Liver (tissue), 9 donors: Measurements from ENCODE around the gene MCU. TPM values are rescaled to one million over a fixed set of nuclear protein-coding genes. Genes with fewer than 3 reads are reported as not detected.

Experiments
- DNase-seq: peaks from one replicate; pipeline ENCODE4 v3.0.0-alpha.2; 2017; ENCODE audit warnings: low spot score
- H3K27ac ChIP-seq, 2 donors: one replicate each; pipeline ENCODE4 v1.7.0; 2013; ENCODE audit warnings: inconsistent platforms in 2 of 2, low read length in 2 of 2, control low read depth in 1 of 2, low read depth in 1 of 2, mild to moderate bottlenecking in 1 of 2
- H3K27me3 ChIP-seq, 4 donors: one replicate each; pipeline versions ENCODE4 v1.6.1 to v1.7.0; 2013; ENCODE audit warnings: low read length in 3 of 4, inconsistent platforms in 1 of 4, mild to moderate bottlenecking in 1 of 4, moderate library complexity in 1 of 4; ENCODE audit not compliant: control insufficient read depth in 4 of 4, insufficient read depth in 4 of 4
- H3K36me3 ChIP-seq, 4 donors: one replicate each; pipeline versions ENCODE4 v1.6.1 to v1.7.0; 2013; ENCODE audit warnings: low read length in 3 of 4, mild to moderate bottlenecking in 3 of 4, low read depth in 1 of 4, moderate library complexity in 1 of 4; ENCODE audit not compliant: control insufficient read depth in 4 of 4, insufficient read depth in 3 of 4
- H3K4me1 ChIP-seq, 4 donors: one replicate each; pipeline versions ENCODE4 v1.6.1 to v1.7.0; 2013; ENCODE audit warnings: low read length in 3 of 4, mild to moderate bottlenecking in 3 of 4, moderate library complexity in 1 of 4; ENCODE audit not compliant: control insufficient read depth in 4 of 4, insufficient read depth in 4 of 4
- H3K4me3 ChIP-seq, 3 donors: one replicate each; pipeline versions ENCODE4 v1.6.1 to v1.7.0; 2013; ENCODE audit warnings: low read length in 3 of 3, control low read depth in 1 of 3, low read depth in 1 of 3, mild to moderate bottlenecking in 1 of 3
- H3K9ac ChIP-seq, 2 donors: one replicate each; pipeline ENCODE4 v1.7.0; 2013; ENCODE audit warnings: low read length in 2 of 2, mild to moderate bottlenecking in 2 of 2, moderate library complexity in 2 of 2, control low read depth in 1 of 2, low read depth in 1 of 2
- H3K9me3 ChIP-seq, 4 donors: one replicate each; pipeline versions ENCODE4 v1.6.1 to v1.7.0; 2013; ENCODE audit warnings: low read length in 3 of 4; ENCODE audit not compliant: control insufficient read depth in 4 of 4
- CTCF ChIP-seq: fragments of 150-350 bp; IDR thresholded peaks from 2 replicates; pipeline ENCODE4 v1.5.1; 2017; ENCODE audit warnings: improper control_type of control experiment, low read depth, low read length; ENCODE audit not compliant: missing input control
- FOXA1 ChIP-seq: IDR thresholded peaks from 2 replicates; pipeline ENCODE4 v1.6.1; 2016; ENCODE audit warnings: antibody characterized with exemption
- GABPA ChIP-seq, 2 donors: IDR thresholded peaks in 1 of 2; conservative IDR thresholded peaks in 1 of 2; 2 replicates each; pipeline ENCODE4 v1.6.1; 2016; ENCODE audit warnings: antibody characterized with exemption in 2 of 2, mild to moderate bottlenecking in 1 of 2, moderate library complexity in 1 of 2
- HNF4A ChIP-seq, 2 donors: conservative IDR thresholded peaks; 2 replicates each; pipeline ENCODE4 v1.6.1; 2016; ENCODE audit warnings: antibody characterized with exemption in 2 of 2, mild to moderate bottlenecking in 2 of 2
- HNF4G ChIP-seq: IDR thresholded peaks from 2 replicates; pipeline ENCODE4 v1.6.1; 2016; ENCODE audit warnings: antibody characterized with exemption
- JUND ChIP-seq, 2 donors: IDR thresholded peaks; 2 replicates each; pipeline ENCODE4 v1.6.1; 2016; ENCODE audit warnings: antibody characterized with exemption in 2 of 2
- MAX ChIP-seq: IDR thresholded peaks from 2 replicates; pipeline ENCODE4 v1.6.1; 2016; ENCODE audit warnings: antibody characterized with exemption
- NR2F2 ChIP-seq: IDR thresholded peaks from 2 replicates; pipeline ENCODE4 v1.6.1; 2016; ENCODE audit warnings: antibody characterized with exemption
- RAD21 ChIP-seq, 2 donors: IDR thresholded peaks; 2 replicates each; pipeline ENCODE4 v1.6.1; 2016; ENCODE audit warnings: antibody characterized with exemption in 2 of 2, mild to moderate bottlenecking in 2 of 2
- REST ChIP-seq: IDR thresholded peaks from 2 replicates; pipeline ENCODE4 v1.6.1; 2016; ENCODE audit warnings: antibody characterized with exemption, mild to moderate bottlenecking
- SP1 ChIP-seq: IDR thresholded peaks from 2 replicates; pipeline ENCODE4 v1.6.1; 2018; ENCODE audit warnings: antibody characterized with exemption, mild to moderate bottlenecking
- TAF1 ChIP-seq: conservative IDR thresholded peaks from 2 replicates; pipeline ENCODE4 v1.6.1; 2016; ENCODE audit warnings: antibody characterized with exemption, mild to moderate bottlenecking
- ZBTB33 ChIP-seq: IDR thresholded peaks from 2 replicates; pipeline ENCODE4 v1.6.1; 2016; ENCODE audit warnings: antibody characterized with exemption
- WGBS: extraction: QIAGEN DNeasy Blood & Tissue Kit; methylation state at CpG from one replicate; pipeline ENCODE4 v1.1.7; 2013; 5-methylcytosine and 5-hydroxymethylcytosine counted together
- polyA plus RNA-seq, 2 donors: library from polyadenylated mRNA; stranded (reverse) in 1 of 2; unstranded in 1 of 2; fragments of 200-250 nt in 1 of 2; fragments of >200 nt in 1 of 2; fragmentation: Nextera tagmentation in 1 of 2; extraction: Ambion mirVana in 1 of 2; gene quantifications; one replicate each; pipeline versions ENCODE4 v1.2.1 to v1.2.3, GENCODE V29; 2013 to 2015
- total RNA-seq, 2 donors: library from RNA; depleted of rRNA; stranded (reverse); fragments of >200 nt; gene quantifications; one replicate each; pipeline ENCODE4 v1.2.3, GENCODE V29; 2014
- donor health status: healthy.
- donor health status: healthy.
- donor health status: healthy.
- donor health status: healthy.
- donor health status: healthy.

The MCU gene
- total and polyA plus RNA-seq, 4 donors: 6.4 to 13.0 (median 8.8) TPM

GRCh38 chr10:72663971-72664370 lies 28.0 kb upstream of the MCU start:
- no peak overlapping the region for H3K27ac ChIP-seq
- no peak for TF ChIP-seq JUND (IDR thresholded peaks at IDR 0.05)
- no peak for TF ChIP-seq SP1

GRCh38 chr10:72665925-72666324 lies 26.0 kb upstream of the MCU start:
- no peak overlapping the region for H3K4me3 ChIP-seq
- H3K36me3 ChIP-seq: no peaks in the 10 kb centered on the region
- no peak overlapping the region for H3K27ac ChIP-seq
- H3K27me3 ChIP-seq: no peaks in the 10 kb centered on the region
- 79% methylated on average over 4 of the region's 4 CpGs for WGBS
- no peaks in the 10 kb centered on the region for H3K9me3 ChIP-seq
- TF ChIP-seq MAX (no peak), CTCF (no peak), JUND (IDR thresholded peaks at IDR 0.05) (no peak), SP1 (no peak), RAD21 (IDR thresholded peaks at IDR 0.05) (no peak), NR2F2 (no peak), REST (no peak), FOXA1 (no peak), TAF1 (no peak), HNF4G (no peak), ZBTB33 (no peak), GABPA (IDR thresholded peaks at IDR 0.05 in 1 of 2, conservative IDR thresholded peaks at IDR 0.05 in 1 of 2) (no peak), HNF4A (conservative IDR thresholded peaks at IDR 0.05) (no peak)
- no peaks in the 10 kb centered on the region for H3K4me1 ChIP-seq
- H3K9ac ChIP-seq: no peak overlapping the region
- DNase-seq: no peak

More at GRCh38 chr10:72663971-72664370, 28.0 kb upstream of the MCU start:
- H3K9me3 ChIP-seq: no peaks in the 10 kb centered on the region
- H3K4me3 ChIP-seq: no peak overlapping the region
- DNase-seq: no peak
- no peak overlapping the region for H3K9ac ChIP-seq
- H3K36me3 ChIP-seq: no peaks in the 10 kb centered on the region
- no peaks in the 10 kb centered on the region for H3K27me3 ChIP-seq
- no peaks in the 10 kb centered on the region for H3K4me1 ChIP-seq
